Mucosa of descending colon (tissue), 3 donors: ENCODE results near the gene AMDHD2. TPM values are rescaled to one million over a fixed set of nuclear protein-coding genes. Genes with fewer than 3 reads are reported as not detected.

ENCODE experiments used
- ATAC-seq: fragments of 200-7000 bp; cut with Tn5 transposase; one replicate; pipeline ENCODE4 v1.9.1; 2020; ENCODE audit warnings: mild to moderate bottlenecking, moderate library complexity
- DNase-seq, 3 donors: peaks; one replicate each; pipeline ENCODE4 v3.0.0-alpha.2; 2020
- H3K36me3 ChIP-seq: fragments of 200-600 bp; one replicate; pipeline ENCODE4 v1.8.0; 2021; ENCODE audit warnings: low read depth, mild to moderate bottlenecking
- H3K4me1 ChIP-seq: fragments of 200-600 bp; one replicate; pipeline ENCODE4 v1.8.0; 2021; ENCODE audit warnings: low read depth, mild to moderate bottlenecking
- H3K4me3 ChIP-seq: fragments of 200-600 bp; one replicate; pipeline ENCODE4 v1.8.0; 2021; ENCODE audit warnings: mild to moderate bottlenecking
- H3K9me3 ChIP-seq: fragments of 200-600 bp; one replicate; pipeline ENCODE4 v1.8.0; 2021; ENCODE audit warnings: mild to moderate bottlenecking
- CTCF ChIP-seq: fragments of 200-600 bp; IDR thresholded peaks from one replicate; pipeline ENCODE4 v1.8.0; 2022; ENCODE audit warnings: antibody characterized with exemption, mild to moderate bottlenecking
- intact Hi-C, 2 donors: fragments of 100-400 bp; cut with DNase I in 1 of 2; cut with micrococcal nuclease in 1 of 2; formaldehyde crosslinking; loops; one replicate each; pipeline versions ENCODE4 v1.11.0 to v1.11.1; 2022; cut with DNase I, micrococcal nuclease
- total RNA-seq, 3 donors: library from RNA; stranded (reverse); fragmentation: NEBNext Ultra II Directional in 2 of 3; extraction: Animal tissue kit (Norgen Biotek cat#: 25700) in 2 of 3; gene quantifications; one replicate each; pipeline versions ENCODE4 v1.2.1 to v1.2.4, GENCODE V29; 2021 to 2023
- donor health status: DM: no; HTN: no; CAD: no; lungs with moderate emphysema.
- donor health status: DM: no; HTN: no; CAD: no.
- donor health status: DM: no; HTN: yes; CAD: no.

Gene AMDHD2
- total RNA-seq, 3 donors from 2014 or later: 33.6 to 51.2 (median 38.4) TPM

DNA sequence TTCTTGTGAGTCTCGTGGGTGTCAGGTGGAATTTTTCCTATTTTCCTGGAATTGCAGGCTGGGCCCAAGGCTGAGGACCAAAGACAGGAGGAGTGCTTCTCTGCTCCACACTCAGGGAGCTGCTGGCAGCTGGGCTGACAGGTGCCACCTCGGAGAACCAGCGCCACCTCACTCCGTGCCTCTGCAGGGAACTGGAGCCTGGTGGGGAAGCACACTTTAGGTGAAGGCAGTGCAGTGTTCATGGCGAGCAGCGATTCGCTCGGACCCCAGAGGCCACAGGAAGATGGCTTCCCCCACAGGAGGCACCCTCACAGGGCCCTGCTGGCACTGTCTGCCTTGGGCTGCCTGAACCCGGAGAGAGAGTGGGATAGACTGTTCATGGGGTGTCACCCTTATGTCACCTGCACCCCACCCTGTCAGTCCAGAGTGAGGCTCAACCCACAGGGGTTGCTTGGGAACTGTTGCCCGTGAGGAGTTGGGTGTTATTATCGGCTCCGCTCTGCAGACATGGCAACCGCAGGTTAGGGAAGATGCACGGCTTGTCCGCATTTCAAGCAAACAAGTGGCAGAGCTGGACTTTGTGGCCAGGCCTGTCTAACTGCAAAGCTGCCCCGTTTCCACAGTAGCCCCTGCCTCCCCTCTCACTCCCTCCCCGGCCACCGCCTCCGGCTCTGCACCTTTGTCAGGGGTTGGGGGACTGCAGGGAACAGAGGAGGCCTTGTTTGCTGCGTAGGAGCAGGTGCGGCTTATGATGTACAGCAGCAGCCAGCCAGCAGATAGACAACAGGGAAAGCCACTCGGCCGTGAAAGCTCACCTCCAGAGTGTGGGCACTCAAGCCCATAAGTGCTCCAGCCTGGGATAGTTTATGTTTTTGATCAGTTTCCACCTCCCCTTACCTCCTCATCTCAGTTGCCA lies 29.7 kb upstream of the AMDHD2 start:
- intact Hi-C loops: loop anchor here in 1 of 2 donors (10.0 kb wide), 1 partner anchor 156 kb away; no protein-coding TSS in a partner anchor
- DNase-seq: no peak
- no peak for ATAC-seq
- Histone ChIP-seq H3K4me3 (no peak overlapping the region), H3K9me3 (no peaks in the 10 kb centered on the region), H3K4me1 (no peaks in the 10 kb centered on the region), H3K36me3 (no peaks in the 10 kb centered on the region)
- TF ChIP-seq CTCF: no peak

- no peaks in the 10 kb centered on the region for H3K9me3 ChIP-seq
- intact Hi-C loops: loop anchor here in 1 of 2 donors (10.0 kb wide), 1 partner anchor 157 kb away; no protein-coding TSS in a partner anchor
- TF ChIP-seq CTCF: no peak
- H3K36me3 ChIP-seq: no peaks in the 10 kb centered on the region
- H3K4me1 ChIP-seq: peaks cover 3% of the 10 kb centered on the region
- ATAC-seq (peak; percentile 84), DNase-seq (peak in 1 of 3 donors; percentile 48)
- no peak overlapping the region for H3K4me3 ChIP-seq
Measured at GRCh38 chr16:2492292-2492691, 27.9 kb upstream of the AMDHD2 start.

DNA sequence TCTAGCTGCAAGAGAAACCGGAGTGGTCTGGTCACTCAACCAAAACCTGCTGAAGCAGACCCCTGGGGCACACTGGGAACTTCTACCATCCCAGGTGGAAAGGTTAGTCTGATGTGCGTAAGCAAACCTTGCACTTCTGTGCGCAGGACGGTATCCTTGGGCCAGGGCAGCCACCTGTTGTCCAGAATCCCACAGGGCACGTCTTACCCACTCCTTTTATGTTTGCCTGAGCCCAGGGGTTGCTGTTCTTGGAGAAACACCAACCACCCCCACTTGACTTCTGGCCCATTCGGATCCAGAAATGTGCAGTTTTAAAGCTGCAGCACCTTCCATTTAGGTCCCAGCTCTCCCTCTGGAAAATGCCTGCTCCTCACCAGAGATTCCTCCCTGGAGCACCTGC lies 26.6 kb upstream of the AMDHD2 start:
- no peak overlapping the region for H3K4me3 ChIP-seq
- H3K36me3 ChIP-seq: no peaks in the 10 kb centered on the region
- no peaks in the 10 kb centered on the region for H3K9me3 ChIP-seq
- TF ChIP-seq CTCF: no peak
- ATAC-seq (no peak), DNase-seq (no peak)
- H3K4me1 ChIP-seq: peaks cover 6% of the 10 kb centered on the region
- intact Hi-C loops: loop anchor here in 1 of 2 donors (10.0 kb wide), 1 partner anchor 159 kb away; no protein-coding TSS in a partner anchor

DNA sequence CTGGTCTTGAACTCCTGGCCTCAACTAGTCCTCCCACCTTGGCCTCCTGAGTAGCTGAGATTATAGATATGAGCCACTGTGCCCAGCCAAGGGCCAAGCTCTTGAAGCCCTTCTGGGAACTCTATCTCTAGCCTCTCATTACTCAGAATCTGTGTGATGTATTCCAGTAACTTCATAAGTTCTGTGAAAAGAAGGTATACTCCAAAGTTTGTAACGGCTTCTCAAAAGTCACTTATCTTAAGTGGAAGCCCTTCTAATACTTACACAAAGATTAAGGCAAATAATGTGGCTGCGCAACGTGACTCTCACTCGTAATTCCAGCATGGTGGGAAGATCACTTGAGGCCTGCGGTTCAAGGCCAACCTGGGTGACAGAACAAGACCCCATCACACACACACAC lies 25.6 kb upstream of the AMDHD2 start:
- intact Hi-C loops: loop anchor here in 1 of 2 donors (10.0 kb wide), 1 partner anchor 160 kb away; no protein-coding TSS in a partner anchor
- TF ChIP-seq CTCF: no peak
- no peak for ATAC-seq
- H3K4me3 ChIP-seq: no peak overlapping the region
- peaks cover 6% of the 10 kb centered on the region for H3K4me1 ChIP-seq
- no peak for DNase-seq
- H3K9me3 ChIP-seq: no peaks in the 10 kb centered on the region
- H3K36me3 ChIP-seq: no peaks in the 10 kb centered on the region

DNA sequence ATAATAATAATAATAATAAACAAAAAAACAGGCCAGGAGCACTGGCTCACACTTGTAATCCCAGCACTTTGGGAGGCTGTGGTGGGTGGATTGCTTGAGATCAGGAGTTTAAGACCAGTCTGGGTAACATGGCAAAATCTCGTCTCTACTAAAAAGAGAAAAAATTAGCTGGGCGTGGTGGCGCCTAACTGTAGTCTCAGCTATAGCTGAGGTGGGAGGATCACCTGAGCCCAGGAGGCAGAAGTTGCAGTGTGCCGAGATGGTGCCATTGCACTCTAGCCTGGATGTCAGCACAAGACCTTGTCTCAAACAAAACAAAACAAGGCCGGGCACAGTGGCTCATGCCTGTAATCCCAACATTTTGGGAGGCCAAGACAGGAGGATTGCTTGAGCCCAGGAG lies 25.1 kb upstream of the AMDHD2 start:
- Histone ChIP-seq H3K9me3 (no peaks in the 10 kb centered on the region), H3K36me3 (no peaks in the 10 kb centered on the region), H3K4me1 (peaks cover 6% of the 10 kb centered on the region), H3K4me3 (no peak overlapping the region)
- ATAC-seq (no peak), DNase-seq (no peak)
- no peak for TF ChIP-seq CTCF
- intact Hi-C loops: loop anchor here in 1 of 2 donors (10.0 kb wide), 1 partner anchor 160 kb away; no protein-coding TSS in a partner anchor
